NT2/D1 (cell line): ENCODE measurements around the gene CAMTA1.

ENCODE experiments used
- YY1 ChIP-seq: IDR thresholded peaks from 2 replicates; pipeline ENCODE4 v1.6.1; 2011; ENCODE audit not compliant: insufficient read length, insufficient read depth
- ZNF274 ChIP-seq: IDR thresholded peaks from 2 replicates; pipeline ENCODE4 v1.6.1; 2011; ENCODE audit warnings: mild to moderate bottlenecking, low read depth, low read length

DNA sequence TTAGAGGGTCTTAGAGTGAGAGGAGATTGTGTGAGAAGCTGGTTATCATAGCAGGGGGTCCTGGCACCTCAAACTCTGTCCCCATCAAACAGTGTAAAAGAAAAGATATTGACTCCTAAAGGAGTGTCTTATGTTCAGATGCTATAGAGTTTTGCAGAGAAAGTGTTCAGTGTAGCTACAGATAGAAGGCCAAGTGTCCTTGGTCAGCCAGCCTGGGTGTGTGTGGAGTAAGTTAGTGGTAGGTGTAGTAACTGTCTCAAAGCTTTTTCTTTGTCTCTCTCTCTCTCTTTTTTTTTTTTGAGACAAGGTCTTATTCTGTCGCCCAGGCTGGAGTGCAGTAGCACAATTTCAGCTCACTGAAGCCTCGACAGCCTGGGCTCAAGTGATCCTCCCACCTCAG, 17.2 kb downstream of the CAMTA1 start:
- no peak for TF ChIP-seq ZNF274
- TF ChIP-seq YY1: no peak
